ENCODE results near the gene SMAD6.

- TF ChIP-seq CTCF (conservative IDR thresholded peaks at IDR 0.05; ENCODE audit: low read length), result no peak
- no peak for TF ChIP-seq EZH2phosphoT487 (IDR thresholded peaks at IDR 0.05; ENCODE audit: borderline replicate concordance)
Measured at GRCh38 chr15:66725464-66725785, 23.4 kb downstream of the SMAD6 start.
